Measurements from ENCODE around the gene JAGN1.

DNA sequence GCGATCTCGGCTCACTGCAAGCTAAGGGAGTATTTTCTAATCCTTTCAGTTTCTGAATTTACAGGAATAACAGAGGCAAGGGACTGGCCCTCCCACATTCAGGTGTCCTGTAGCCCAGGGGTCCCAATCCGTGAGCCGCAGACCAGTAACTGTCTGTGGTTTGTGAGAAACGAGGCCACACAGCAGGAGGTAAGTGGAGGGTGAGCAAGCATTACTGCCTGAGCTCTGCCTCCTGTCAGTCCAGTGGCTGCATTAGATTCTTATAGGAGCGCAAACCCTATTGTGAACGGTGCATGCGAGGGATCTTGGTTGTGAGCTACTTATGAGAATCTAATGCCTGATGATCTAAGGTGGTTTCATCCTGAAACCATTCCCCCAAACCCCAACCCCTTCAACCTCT lies 21.5 kb downstream of the JAGN1 start:
- TF ChIP-seq, protein P1, sequence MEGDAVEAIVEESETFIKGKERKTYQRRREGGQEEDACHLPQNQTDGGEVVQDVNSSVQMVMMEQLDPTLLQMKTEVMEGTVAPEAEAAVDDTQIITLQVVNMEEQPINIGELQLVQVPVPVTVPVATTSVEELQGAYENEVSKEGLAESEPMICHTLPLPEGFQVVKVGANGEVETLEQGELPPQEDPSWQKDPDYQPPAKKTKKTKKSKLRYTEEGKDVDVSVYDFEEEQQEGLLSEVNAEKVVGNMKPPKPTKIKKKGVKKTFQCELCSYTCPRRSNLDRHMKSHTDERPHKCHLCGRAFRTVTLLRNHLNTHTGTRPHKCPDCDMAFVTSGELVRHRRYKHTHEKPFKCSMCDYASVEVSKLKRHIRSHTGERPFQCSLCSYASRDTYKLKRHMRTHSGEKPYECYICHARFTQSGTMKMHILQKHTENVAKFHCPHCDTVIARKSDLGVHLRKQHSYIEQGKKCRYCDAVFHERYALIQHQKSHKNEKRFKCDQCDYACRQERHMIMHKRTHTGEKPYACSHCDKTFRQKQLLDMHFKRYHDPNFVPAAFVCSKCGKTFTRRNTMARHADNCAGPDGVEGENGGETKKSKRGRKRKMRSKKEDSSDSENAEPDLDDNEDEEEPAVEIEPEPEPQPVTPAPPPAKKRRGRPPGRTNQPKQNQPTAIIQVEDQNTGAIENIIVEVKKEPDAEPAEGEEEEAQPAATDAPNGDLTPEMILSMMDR (conservative IDR thresholded peaks at IDR 0.05 in 1 of 2, IDR thresholded peaks at IDR 0.05 in 1 of 2; ENCODE audit: extremely low read depth in 1 of 2, insufficient read depth in 1 of 2, low read depth in 1 of 2, low read length in 2 of 2): no peak
- TF ChIP-seq EZH2 (IDR thresholded peaks at IDR 0.05; ENCODE audit: borderline replicate concordance, low read length): no peak

All from mammary epithelial cell (primary cell).